GM12865 (cell line): ENCODE data around the gene CYTH1.

ENCODE experiments used
- DNase-seq: peaks from one replicate; pipeline ENCODE4 v3.0.0; 2010; ENCODE audit warnings: low read depth
- H3K4me3 ChIP-seq: 2 replicates; pipeline ENCODE4 v1.5.1; 2011; ENCODE audit warnings: mild to moderate bottlenecking, low read depth, low read length, control low read depth
- CTCF ChIP-seq: IDR thresholded peaks from 2 replicates; pipeline ENCODE4 v1.5.1; 2011; ENCODE audit warnings: low read length, control low read depth, low read depth, inconsistent platforms; ENCODE audit not compliant: insufficient read depth; ENCODE audit errors: missing control alignments

Gene CYTH1

GRCh38 chr17:78692460-78693010 lies 89.5 kb downstream of the CYTH1 start:
- no peak for DNase-seq
- no peak overlapping the region for H3K4me3 ChIP-seq
- no peak for TF ChIP-seq CTCF

- TF ChIP-seq CTCF = peak; percentile 40
- DNase-seq = peak; percentile 51
- no peak overlapping the region for H3K4me3 ChIP-seq
Observed at GRCh38 chr17:78689029-78689428, 93.0 kb downstream of the CYTH1 start.

DNA sequence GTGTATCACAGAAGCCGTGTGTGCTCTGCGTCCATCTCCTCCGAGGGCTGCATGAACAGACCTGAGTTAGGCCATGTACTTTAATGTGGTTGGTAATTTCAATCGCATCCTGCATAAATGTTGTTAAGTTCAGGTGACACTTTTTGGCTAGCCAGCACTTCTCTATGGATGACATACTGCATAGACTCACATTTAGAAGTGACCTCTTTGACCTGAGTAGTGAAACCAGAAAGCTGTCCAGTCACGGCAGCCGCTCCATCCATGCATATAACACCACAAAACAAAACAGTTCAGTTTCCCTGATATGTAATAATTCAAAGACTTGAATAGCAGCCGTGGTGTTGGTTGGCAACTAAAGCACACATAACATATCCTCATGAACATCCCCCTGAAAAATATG lies 94.1 kb downstream of the CYTH1 start:
- H3K4me3 ChIP-seq = no peak overlapping the region
- TF ChIP-seq CTCF = no peak
- peak; percentile 81 for DNase-seq

- no peak for DNase-seq
- TF ChIP-seq CTCF = no peak
- no peak overlapping the region for H3K4me3 ChIP-seq
Observed at GRCh38 chr17:78687125-78687524, 94.9 kb downstream of the CYTH1 start.

GRCh38 chr17:78684026-78684425 lies 98.0 kb downstream of the CYTH1 start:
- TF ChIP-seq CTCF = no peak
- no peak overlapping the region for H3K4me3 ChIP-seq
- no peak for DNase-seq

- no peak for DNase-seq
- no peak for TF ChIP-seq CTCF
Observed at GRCh38 chr17:78683408-78683961, 98.6 kb downstream of the CYTH1 start.

GRCh38 chr17:78682363-78682762 lies 99.7 kb downstream of the CYTH1 start:
- no peak for TF ChIP-seq CTCF
- DNase-seq = no peak
- H3K4me3 ChIP-seq = no peak overlapping the region

More at GRCh38 chr17:78683408-78683961, 98.6 kb downstream of the CYTH1 start:
- H3K4me3 ChIP-seq = no peak overlapping the region
